Heart left ventricle (tissue), 13 donors: ENCODE data around the gene GPC6.

ENCODE experiments used
- CTCF ChIP-seq, 12 donors: fragments of 200-600 bp; sonication (generic) in 4 of 12; IDR thresholded peaks; one replicate each; pipeline versions ENCODE4 v1.5.0 to v1.8.0; 2018 to 2022; ENCODE audit warnings: antibody characterized with exemption in 12 of 12, mild to moderate bottlenecking in 5 of 12
- POLR2A ChIP-seq, 2 donors: fragments of 450-650 bp; IDR thresholded peaks; one replicate each; pipeline ENCODE4 v1.6.1; 2017; ENCODE audit warnings: antibody characterized with exemption in 2 of 2, mild to moderate bottlenecking in 2 of 2, moderate library complexity in 2 of 2
- donor health status: ischemic (EF 13 %, LVEDD 7.1; RV severe dilation, severe dysfunction).
- donor health status: DM: no; HTN: yes; CAD: no.
- donor health status: DM: no; HTN: no; CAD: no.
- donor health status: ischemic (EF 25% LVEDD 6.9; RV normal size, moderate dysfunction).
- donor health status: ischemic (EF 25% LVEDD 5.7; RV mildly dilated, moderate dysfunction).
- donor health status: ischemic (EF 35%, LVEDD 5.7; RV mildly dilated, moderate dysfunction).
- donor health status: nonischemic (EF 11% LVEDD 7.7; RV severe dilation, severe dysfunction).
- donor health status: DM: yes; HTN: yes; CAD: no.
- donor health status: PGD.
- donor health status: ischemic (EF 29% LVEDD 5.4; RV normal size, mild dysfunction).
- donor health status: nonischemic (EF 23%, LVEDD 6.1; RV moderate dilation, normal function).

DNA sequence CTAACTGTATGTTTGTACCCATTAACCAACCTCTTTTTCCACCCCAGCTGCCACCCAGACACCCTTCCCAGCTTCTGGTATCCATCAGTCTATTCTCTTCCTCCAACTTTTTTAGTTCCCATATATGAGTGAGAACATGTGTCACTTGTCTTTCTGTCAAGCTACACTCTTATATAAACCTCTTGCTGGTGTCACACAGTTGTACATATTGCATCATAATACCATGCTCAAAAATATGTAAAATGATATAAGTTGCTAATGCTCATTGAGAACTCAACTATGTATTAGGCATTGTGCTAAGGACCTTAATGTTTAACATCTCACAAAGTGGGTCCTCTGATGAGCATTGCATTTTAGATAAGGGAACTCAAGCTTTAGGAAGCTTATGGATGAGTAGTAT is 395.4 kb downstream of the GPC6 start:
- TF ChIP-seq POLR2A (IDR thresholded peaks at IDR 0.05): no peak
- TF ChIP-seq CTCF (IDR thresholded peaks at IDR 0.05): no peak
